HG02938 (cell line): ENCODE data around the gene ITGB1BP1.

ENCODE experiments used
- ATAC-seq: cut with Tn5 transposase; IDR thresholded peaks from one replicate; pipeline ENCODE4 v1.9.1; 2021; ENCODE audit warnings: mild to moderate bottlenecking, moderate library complexity; ENCODE audit not compliant: unreplicated experiment

Gene ITGB1BP1, protein sequence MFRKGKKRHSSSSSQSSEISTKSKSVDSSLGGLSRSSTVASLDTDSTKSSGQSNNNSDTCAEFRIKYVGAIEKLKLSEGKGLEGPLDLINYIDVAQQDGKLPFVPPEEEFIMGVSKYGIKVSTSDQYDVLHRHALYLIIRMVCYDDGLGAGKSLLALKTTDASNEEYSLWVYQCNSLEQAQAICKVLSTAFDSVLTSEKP

DNA sequence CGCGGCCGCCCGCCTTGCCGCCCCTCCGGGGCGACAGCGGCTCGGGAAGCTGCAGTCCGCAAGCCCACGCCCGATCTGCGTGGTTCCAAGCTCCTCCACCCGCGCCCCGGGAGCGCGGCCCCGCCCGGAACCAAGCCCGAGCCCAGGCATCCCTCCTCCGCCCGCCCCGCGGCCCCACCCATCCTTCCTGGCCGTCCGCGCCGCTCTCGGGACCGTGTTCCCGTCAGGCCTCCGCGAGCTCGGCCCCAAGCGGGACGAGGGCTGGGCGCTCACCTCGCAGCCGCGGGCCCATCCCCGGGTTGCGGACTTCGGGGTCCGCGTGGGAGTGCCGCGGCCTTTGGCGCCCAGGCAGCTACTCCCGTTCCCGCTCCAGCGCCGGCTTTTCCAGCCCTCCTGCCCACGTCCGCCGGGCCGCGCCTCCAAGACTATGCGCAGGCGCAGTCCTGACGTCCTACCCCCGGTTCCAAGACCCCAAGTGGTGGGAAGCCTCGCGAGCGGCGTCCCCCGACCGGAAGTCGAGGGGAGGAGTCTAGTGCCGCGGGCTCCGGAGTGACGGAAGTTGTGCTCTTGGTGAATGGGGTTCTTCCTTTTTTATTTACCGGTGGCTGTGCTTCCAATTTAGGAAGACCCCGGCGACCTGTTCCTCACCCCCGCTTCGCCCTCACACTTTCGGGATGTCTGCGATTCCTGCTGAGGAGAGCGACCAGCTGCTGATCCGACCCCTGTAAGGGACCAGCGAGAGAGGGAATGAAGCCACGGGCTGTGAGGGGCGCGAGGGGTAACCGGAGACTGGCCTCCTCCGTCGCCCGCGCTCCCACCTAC, at the start of gene ITGB1BP1, which contains the start of gene CPSF3:
TSS of gene ITGB1BP1 (minus strand) at position 429 of the 822 bp plus-strand sequence. CDS start 4,831 bp downstream, outside the sequence.
TSS of gene CPSF3 (plus strand) at position 555 of the 822 bp plus-strand sequence. CDS start at position 675, 120 bp downstream.
- ATAC-seq: peak; percentile 84

DNA sequence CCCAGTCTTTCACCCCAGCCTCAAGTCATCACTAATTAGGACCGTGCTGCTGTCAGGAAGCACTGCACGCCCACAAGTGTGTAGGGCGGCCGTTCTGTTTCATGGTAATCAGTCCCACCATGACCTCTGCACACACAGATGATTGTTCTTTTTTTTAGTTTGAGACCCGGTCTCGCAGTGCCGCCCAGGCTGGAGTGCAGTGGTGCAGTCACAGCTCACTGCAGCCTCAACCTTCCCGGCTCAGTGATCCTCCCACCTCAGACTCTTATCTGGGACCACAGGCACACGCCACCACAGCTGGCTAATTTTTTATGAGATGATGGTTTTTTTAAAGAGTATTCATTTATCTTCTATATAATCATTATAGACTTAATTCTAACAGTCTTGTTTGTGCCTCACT, 49.2 kb upstream of the ITGB1BP1 start:
- ATAC-seq: no peak

DNA sequence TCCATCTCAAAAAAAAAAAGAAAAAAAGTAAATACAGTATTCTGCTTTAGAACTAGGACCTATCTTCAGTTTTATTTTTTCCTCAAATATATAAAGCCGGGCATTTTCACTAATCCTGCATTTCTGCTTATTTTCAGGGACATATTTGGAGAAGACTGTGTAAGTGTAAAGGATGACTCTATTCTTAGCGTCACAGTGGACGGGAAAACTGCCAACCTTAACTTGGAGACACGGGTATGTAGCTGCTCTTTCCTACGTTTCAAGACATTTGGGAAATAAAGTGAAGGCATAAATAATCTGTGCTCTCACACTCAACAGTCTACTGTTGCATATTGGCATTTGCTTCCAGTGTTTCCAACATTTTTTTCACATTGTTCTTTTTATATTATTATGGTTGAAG, 47.9 kb upstream of the ITGB1BP1 start:
- ATAC-seq: no peak

DNA sequence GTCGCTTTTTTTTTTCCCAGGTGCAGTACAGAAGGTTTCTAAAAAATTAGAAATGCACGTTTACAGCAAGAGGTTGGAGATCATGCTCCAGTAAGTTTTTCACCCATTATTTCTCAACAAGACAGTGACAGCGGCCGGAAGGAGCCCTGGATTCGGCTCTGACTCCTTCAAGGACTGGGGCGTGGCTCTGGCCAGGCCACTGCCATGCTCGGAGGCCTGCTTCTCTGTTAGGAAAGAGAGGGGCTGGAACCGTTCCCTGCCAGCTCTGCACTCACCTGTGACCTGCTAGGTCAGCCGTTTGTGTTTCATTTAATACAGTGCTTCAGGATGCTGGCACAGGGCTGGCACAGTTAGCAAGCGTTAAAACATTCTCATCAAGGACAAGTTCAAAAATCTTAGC, 44.4 kb upstream of the ITGB1BP1 start:
- no peak for ATAC-seq

DNA sequence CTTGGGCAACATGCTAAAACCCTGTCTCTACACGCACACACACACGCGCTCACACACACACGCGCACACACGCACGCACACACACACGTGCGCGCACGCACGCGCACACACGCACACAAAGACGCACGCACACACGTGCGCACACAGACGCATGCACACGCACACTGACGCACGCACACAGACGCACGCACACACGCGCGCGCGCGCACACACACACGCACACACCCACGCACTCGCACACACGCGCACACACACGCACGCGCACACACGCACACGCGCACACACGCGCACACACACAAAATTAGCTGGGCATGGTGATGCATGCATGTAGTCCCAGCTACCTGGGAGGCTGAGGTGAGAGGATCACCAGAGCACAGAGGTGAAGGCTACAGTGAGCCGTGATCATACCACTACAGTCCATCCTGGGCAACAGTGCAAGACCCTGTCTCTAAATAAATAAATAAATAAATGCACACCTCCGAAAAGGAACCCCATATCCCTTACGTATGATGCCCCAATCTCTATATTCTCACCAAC, 42.9 kb upstream of the ITGB1BP1 start:
- ATAC-seq: no peak

DNA sequence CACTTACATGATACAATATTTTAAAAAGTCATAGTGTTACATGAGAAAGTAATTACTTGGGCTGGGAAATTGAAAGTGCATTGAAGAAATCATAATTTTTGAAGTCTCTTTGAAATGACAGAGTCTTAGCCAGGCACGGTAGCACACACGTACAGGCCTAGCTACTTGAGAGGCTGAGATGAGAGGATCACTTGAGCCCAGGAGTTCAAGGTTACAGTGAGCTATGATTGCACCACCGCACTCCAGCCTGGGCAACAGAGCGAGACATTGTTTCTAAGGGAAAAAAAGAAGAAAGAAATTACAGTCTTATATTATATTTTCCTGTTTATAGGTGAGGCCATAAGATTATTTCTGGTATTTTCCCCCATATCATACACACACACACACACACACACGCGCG, 41.8 kb upstream of the ITGB1BP1 start:
- ATAC-seq: no peak

DNA sequence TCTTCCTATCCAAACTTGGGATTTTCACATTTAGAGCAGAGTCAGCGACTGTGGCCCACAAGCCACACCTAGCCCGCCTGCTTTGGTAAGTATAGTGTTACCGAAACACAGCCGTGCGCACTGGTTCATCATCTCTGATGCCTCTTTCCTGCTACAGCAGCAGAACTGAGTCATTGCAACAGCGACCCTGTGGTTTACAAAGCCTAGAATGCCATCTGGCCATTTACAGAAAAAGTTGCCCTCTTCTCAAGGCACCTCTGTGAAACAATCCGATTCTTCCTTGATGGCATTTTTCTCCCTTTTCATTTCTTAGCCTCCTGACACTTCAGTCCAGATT, 40.3 kb upstream of the ITGB1BP1 start:
- ATAC-seq: no peak

DNA sequence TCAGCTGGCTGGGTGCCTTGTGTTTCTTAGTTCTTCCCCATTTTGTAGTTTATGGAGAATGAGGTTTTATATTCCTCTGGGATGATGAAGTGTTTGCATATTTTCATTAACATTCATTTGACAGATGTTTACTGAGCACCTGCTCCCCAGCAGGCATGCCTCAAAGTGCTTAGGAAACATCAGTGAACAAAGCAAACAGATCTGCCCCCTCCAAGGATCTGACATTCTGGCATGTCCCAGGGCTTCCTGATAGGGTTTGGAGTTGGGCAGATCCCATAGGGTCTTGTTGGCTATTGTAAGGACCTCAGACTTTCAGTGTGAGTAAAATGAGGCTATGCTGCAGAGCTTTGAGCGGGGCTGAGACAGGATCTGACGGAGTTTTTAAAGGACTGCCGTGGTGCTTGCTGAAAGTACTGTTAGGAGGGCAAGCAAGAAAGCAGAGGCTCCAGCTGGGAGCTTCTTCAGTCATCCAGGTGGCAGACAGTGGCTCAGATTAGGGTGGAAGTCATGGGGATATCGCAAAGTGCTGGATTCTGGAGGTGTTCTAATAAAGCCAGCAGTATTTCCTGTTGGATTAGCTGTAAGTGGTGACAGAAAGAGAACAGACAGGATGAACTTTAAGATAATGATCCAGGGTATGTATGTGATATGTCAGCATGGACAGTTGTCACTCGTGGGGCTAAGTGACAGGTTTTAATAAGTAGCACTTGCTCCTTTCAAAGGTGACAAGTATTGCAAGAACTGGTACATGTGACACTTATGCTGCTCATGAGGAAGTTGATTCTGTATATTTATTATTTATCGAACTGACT, 39.8 kb upstream of the ITGB1BP1 start:
- ATAC-seq: no peak

DNA sequence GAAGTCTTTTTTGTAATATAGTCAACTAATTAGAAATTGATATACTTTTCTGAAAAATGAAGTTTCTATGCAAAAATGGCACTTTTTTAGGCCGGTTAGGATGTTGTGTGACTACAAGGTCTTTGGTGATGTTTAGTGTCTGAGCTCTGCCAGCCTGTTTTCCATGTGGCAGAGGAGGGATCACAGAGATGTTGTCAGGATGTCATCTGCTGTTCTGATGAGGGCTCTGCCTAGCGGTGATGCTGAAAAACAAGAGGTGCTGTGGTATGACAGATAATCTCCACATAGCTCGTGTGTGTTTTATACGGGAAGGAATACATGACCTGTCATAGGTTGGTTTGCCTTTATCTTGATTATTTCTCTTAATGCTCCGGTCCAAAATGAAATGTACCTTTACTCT, 39.0 kb upstream of the ITGB1BP1 start:
- no peak for ATAC-seq

DNA sequence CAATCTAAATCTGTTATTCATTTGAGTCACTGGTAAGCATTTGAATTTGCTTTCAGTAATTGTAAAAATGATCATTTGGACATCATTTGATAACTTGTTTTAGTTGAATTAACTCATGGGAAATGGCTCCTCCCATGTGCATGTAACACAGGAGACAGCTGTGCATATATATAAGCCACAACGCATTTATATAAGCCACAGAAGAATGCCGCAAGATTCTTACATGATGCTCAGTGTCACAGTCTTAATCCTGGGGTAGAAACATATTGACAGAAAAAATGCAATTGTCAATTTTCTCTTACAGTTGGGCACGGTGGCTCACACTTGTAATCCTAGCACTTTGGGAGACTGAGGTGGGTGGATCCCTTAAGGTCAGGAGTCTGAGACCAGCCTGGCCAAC, 37.8 kb upstream of the ITGB1BP1 start:
- ATAC-seq: no peak

DNA sequence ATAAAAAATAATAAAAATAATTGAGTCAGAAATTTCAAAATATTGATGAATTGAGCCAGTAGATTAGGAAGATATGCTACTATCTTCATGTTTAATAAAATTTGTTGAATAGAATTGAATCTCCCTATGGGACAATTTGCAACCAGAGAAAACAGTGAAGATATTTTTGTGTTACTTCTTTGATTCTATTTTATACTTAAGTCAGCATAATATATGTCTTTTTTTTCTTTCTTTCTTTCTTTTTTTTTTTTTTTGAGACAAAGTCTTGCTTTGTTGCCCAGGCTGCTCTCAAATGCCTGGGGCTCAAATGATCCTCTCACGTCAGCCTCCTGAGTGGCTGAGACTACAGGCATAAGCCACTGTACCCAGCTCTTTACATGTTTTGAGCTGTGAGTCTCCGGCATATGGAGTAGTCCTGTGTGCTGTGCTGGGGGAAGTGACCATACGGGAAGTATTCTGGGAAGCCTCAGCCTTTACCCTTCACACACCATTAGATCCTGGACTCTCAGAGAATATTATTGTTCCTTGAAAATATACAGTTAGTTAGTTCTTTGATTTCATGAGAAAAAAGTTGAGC, 37.2 kb upstream of the ITGB1BP1 start:
- no peak for ATAC-seq

DNA sequence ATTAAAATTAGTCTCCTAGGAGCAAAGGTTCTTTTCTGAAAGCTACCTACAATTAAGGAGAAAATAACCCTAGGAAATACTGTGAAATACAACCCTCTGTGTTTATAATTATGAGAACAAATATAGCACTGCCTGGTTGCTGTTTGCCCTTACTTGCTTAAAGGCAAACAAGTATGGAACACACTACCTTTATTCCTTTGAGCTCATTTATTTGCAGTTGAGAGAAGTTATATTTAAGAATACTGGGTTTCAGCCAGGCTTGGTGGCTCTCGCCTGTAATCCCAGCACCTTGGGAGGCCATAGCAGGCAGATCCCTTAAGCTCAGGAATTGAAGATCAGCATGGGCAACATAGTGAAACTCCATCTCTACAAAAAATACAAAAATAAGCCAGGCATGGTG, 27.9 kb upstream of the ITGB1BP1 start:
- ATAC-seq: no peak

DNA sequence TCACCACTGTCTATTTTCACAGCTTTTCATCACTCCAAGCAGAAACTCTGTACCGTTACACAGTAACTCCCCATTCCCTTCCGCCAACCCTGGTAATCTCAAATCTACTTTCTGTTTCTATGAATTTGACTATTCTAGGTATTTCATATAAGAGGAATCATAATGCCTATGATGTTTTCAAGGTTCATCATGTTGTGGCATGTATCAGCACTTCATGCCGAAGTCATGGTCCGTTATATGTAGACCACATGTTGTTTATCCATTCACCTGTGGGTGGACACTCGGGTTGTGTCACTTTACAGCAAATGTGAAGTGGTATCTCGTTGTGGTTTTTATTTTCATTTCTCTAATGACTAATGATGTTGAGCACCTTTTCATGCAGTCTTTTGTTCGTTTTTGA, 21.8 kb upstream of the ITGB1BP1 start:
- no peak for ATAC-seq

DNA sequence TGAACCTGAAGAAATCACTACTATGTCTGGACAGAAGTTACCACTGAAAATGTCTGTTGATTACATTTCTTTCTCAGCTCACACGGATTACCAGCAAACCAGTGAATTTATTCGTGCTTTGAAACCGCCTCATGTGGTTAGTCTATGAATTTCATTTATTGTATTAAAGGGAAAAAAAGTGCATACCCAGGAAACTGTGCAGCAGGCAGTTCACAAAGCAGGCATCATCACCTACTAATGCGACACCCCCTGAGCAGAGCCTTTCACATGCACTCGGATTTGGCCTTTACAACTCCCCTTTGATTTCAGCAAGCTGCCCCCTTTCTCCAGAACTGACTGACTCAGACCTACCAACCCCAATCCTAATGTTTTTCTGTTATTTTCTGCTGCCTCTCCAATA, 20.2 kb upstream of the ITGB1BP1 start:
- no peak for ATAC-seq

DNA sequence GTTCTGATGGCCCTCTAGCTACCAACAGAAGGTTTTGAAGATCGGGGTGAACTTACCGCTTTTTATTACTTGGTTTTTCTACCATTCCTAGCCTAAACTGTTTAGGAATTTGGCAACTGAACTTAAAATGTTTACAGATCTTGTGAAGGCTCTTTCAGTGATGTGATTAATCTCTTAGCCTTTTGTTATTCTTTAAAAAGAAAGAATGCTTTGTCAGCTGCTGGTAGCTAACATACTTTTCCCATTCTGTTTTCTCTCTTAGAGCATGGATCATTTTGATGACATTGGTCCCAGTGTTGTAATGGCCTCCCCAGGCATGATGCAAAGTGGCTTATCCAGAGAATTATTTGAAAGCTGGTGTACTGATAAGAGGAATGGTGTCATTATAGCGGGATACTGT, 18.2 kb upstream of the ITGB1BP1 start:
- no peak for ATAC-seq

DNA sequence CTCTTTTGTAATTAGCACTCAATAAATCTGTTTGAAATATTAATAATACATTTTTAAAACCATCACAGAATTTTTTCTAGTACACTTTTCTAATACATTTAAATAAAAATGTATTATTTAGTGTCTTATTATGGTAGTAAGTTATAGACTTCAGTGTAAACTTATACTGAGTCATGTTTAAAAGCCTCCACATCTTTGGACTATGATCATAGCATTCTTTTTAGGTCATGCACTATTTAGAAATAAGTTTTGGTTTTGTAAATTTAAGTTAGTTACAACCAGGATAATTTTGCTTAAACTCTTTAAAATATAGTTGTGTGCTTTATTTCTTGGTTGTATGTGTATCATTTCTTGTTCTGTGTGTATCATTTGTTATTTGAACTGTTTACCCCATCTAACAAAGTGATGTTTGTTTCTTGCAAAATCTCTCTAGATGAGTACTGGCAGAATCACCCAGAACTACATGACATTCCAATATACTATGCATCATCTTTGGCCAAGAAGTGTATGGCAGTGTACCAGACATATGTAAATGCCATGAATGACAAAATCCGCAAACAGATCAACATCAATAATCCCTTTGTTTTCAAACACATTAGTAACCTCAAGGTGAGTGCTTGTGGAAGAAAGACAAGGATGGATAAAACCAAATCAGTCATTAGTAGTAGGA, 16.9 kb upstream of the ITGB1BP1 start:
- no peak for ATAC-seq

DNA sequence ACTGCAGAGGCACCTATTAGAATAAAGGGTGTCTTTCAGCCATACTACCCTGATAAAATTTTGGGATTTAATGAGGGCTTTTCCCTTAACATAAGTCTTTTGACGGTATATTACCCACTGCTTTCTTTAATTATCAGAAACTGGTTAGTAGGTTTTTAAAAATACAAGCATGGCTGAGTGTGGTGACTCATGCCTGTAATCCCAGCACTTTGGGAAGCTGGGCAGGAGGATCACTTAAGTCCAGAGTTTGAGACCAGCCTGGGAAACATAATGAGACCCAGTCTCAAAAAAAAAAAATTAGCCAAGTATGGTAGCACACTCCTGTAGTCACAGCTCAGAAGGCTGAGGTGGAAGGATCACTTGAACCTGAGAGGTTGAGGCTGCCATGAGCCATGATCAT, 16.2 kb upstream of the ITGB1BP1 start:
- ATAC-seq: no peak

DNA sequence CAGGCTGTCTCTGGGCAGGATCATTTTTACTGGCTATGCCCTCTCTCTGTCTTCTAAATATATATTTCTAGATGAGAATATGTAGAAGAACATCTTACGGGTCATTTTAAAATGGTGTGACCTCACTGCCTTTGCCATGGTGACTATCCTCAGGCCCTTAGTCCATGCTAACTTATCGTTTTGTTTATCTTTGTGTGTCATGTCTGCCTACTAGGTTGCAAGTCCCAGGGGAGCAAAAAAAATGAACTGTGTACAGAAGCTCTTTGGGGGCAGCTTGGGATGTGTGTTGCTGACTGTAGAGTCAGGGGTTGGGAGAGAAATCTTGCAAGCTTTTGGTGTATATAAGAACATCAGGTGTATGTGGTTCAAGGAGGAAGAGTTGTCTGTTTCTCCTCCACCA, 11.2 kb upstream of the ITGB1BP1 start:
- ATAC-seq: no peak

DNA sequence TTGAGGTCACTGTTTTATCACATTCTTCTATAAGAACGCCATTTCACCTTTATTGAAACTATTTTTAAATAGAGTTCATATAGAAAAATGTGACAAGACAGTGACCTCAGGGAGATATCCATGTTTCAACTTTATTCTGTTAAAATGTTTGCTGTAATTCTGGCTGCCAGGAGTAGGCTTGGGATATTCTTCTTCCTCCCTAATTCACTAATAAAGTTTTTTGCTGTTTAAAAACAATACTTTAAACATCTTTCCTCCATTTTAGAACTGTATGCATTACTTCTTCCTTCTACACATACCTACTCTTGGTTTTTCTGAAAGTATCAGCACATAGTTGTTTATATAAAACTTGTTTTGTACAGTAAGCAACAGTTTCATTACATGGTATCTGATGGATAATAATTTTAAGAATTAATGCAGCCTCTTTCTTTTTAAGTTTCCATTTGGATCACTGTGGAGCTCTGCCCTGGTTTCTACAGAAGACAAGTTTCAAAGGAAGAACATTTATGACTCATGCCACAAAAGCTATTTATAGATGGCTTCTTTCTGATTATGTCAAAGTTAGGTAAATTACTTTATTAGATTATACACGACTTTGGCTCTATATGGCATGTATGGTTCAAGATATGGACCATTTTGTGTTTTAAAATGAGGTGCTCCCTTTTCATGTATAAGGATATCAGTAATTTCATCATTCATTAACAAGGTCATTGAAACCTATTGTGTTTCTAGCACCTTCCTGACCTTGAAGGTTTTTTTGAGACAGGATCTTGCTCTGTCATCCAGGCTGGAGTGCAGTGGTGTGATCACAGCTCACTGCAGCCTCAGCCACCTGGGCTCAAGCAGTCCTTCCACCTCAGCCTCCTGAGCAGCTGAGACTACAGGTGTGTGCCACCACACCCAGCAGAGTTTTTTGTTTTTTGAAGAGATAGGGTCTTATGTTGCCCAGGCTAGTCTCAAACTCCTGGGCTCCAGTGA, 7.3 kb upstream of the ITGB1BP1 start:
- no peak for ATAC-seq
